ENCODE data around the gene CEMIP. TPM values are rescaled to one million over a fixed set of nuclear protein-coding genes. Genes with fewer than 3 reads are reported as not detected.
A peak's percentile ranks its signal among the peaks of the same experiment; 100 is the strongest.
"Not testable (repeated sequence)": the region's sequence is repeated elsewhere in the genome, so short reads cannot be mapped to it uniquely, and the experiment has no call there.

The CEMIP gene
- total RNA-seq, 1 donor from 2014 or later = not detected

DNA sequence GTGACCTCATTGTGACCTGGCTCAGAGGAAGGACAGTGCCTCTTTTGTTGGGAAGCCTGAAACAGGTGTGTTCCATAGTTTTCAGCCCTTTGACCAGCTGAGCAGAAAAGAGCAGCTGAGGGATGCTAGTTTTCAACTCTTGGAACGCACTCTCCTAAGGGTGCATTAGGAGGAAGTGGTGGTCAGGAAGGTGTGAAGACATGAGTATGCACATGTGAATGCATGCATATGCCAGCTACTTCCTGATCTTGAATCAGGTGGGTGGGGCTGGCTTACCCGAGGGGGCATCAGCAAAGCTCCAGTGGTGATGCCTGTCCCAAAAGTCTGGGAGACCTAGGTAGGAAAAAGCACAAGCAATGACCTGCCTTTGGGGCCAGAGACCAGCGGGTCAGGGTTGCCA, 23.3 kb upstream of the CEMIP start:
- DNase-seq (no peak), ATAC-seq (no peak)
- intact Hi-C loops (cut with micrococcal nuclease) = no loop called here

DNA sequence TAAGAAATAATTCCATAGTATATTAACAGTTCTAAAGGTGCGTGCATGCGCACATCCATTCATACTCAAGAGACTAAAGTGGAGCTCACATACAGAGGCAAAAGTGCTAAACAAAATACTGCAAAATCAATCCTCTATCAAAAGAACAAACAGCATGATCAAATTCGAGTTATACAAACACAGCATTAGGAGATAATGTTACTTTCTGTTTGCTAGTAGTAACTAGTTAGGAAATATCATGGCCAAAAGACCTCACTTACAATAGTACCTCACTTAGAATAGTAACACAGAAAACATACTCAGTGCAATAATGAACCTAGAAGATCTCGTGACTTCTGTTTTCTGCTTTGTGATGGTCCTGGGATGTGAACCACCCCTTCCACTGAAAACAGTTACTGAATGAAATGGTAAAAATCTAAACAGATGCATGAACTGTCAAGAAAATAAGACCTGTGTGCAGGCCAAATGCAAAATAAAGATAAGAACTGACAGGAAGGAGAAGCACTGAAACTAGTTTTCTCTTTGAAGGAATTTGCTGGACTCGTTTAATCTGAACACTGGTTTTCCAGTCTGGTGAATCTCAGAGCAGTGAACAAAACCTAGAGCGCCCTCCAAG, 20.9 kb upstream of the CEMIP start:
- ATAC-seq = no peak
- intact Hi-C loops (cut with micrococcal nuclease) = no loop called here
- no peak for DNase-seq

DNA sequence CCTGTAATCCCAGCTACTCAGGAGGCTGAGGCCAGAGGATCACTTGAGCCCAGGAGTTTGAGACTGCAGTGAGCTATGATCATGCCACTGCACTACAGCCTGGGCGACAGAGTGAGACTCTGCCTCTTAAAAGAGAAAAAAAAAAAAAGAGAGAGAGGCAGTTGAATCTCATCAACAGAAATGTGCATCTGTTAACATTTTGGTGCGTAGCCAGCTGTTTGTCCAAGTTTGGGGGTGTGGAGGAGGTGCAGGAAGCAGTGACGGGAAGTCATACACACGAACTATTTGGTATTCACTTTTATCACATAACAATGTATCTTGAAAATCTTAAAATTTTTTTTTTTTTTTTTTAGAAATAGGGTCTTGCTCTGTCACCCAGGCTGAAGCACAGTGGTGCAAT, 18.2 kb upstream of the CEMIP start:
- ATAC-seq (no peak), DNase-seq (no peak)
- intact Hi-C loops (cut with micrococcal nuclease) = no loop called here

DNA sequence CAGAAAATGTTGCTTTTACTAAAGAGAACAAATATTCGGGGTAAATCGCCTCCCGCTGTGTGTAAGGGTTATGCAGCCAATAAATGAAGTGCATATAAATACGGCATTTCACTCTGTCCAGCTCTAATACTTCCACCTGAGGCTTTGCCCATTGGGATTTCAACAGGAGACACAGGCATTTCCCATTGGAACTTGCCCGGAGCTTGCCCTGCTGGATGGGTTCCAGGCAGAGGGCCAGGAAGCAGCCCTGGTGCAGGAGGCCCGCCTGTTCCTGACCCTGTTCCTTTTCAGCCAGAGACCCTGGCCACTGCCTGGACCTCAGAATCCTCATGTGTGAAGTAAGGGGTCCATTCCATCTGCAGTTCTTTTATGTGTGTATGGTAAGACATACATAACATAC, 17.4 kb upstream of the CEMIP start:
- ATAC-seq = no peak
- no peak for DNase-seq
- intact Hi-C loops (cut with micrococcal nuclease) = no loop called here

DNA sequence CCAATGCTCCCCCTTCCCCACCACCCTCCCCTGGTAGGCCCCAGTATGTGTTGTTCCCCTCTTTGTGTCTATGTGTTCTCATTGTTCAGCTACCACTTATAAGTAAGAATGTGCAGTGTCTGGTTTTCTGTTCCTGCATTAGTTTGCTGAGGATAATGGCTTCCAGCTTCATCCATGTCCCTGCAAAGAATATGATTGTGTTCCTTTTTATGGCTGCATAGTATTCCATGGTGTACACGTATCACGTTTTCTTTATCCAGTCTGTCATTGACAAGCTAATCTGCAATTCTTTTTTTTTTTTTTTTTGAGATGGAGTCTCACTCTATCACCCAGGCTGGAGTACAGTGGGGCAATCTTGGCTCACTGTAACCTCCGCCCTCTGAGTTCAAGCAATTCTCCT, 15.9 kb upstream of the CEMIP start:
- intact Hi-C loops (cut with micrococcal nuclease); ATAC-seq; DNase-seq: not testable (repeated sequence)

DNA sequence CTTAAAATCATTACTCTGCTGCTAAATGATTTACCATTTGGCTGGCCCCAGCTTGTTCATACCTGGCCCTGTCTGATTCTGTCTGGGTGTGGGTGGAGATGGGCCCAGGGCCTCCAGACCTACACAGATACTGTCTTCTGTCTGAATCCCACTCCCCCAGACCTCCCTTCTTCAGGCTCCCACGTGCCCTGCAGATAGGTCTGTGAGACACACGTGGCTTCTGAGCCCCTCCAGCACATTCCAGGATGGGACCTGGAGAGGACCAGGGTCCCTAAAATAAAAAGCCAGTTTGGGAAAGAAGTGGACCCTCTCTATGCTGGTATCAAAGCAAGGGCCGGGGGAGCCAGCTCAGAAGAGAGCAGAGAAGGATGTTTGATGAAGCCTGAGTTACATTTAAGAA, 14.6 kb upstream of the CEMIP start:
- no peak for DNase-seq
- intact Hi-C loops (cut with micrococcal nuclease) = no loop called here
- ATAC-seq = no peak

DNA sequence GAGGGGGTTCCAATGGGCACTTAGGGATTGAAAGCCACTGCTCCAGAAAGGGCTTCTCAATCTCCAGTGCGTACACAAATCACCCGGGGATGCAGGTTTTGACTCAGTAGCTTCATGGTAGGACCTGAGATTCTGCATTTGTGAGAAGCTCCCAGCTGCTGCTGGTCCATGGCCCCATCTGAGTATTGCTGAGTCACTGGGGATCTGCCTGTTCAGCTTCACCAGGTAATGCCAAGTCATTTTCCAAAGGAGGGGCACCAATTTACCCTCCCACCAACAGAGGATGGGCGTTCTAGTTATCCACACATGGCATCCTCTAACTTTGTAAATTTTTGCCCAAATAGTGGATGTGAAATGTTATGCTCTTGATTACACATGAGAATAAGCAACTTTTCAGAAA, 12.9 kb upstream of the CEMIP start:
- no peak for ATAC-seq
- no peak for DNase-seq
- intact Hi-C loops (cut with micrococcal nuclease) = no loop called here

DNA sequence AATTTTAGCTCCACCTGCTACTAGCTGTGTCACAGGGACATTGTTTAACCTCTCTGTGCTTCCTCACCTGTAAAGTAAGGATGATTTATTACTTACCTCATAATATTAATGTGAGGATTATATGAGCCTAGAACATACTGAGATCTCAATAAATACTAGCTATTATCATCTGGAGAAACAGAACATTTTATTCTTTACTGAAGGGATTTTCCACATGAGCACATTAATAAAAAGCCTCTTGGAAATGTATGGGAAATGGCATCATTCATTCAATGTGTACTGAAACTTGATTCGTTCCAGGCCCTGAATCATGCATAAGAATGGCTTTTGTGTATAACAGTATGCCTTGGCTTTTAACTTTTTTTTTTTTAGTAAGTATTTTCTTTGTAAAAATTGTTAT, 11.0 kb upstream of the CEMIP start:
- ATAC-seq (no peak), DNase-seq (no peak)
- intact Hi-C loops (cut with micrococcal nuclease) = no loop called here

DNA sequence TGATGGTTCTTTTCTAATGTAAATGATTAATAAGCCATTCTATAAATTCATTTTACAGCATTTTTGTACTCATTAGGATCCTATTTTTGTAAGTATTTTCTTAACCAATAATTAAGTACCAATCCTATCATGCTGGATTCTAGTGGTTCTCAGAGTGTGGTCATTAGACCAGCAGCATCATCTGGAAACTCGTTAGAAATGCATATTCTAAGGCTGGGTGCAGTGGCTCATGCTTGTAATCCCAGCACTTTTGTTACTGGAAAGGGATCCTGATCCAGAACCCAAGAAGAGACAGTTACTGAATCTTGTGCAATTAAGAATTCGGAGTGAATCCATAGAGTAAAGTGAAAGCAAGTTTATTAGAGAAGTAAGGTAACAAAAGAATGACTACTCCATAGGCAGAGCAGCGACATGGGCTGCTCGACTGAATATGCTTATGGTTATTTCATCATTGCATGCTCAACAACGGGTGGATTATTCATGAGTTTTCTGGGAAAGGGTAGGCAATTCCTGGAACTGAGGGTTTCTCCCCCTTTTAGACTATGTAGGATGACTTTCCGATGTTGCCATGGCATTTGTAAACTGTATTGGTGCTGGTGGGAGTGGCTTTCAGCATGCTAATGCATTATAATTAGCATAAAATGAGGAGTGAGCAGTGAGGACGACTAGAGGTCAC, 9.9 kb upstream of the CEMIP start:
- ATAC-seq = no peak
- intact Hi-C loops (cut with micrococcal nuclease) = no loop called here
- DNase-seq = no peak

DNA sequence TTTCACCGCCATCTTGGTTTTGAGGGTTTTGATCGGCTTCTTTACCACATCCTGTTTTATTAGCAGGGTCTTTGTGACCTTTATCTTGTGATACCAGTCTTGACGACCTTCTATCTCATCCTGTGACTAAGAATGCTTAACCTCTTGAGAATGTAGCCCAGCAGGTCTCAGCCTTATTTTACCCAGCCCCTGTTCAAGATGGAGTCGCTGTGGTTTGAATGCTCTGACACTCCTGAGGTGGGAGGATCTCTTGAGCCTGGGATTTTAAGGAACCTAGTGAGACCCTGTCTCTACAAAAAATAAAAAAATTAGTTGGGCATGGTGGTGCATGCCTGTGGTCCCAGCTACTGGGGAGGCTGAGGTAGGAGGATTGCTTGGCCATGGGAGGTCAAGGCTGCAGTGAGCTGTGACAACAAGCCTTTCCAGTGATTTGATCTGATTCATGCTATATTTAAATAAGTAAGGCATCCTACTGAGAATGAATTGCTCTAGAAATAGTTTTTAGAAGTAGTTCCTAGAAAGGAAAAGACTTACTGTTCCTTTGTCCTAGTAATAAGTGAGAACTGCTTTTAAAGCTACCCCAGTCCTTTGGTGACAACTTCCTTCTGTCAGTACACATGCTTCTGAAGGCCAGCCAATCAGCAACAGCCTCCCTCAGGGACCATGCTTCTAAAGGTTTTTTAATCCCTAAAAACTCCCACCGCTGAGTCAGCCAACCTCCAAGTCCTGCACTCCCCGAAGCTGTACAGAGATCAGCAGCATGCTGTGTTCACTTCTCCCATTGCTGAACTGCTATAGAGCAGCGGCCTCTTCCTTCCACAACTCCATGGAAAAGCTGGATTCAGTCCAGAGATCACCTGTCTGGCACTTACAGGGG, 9.1 kb upstream of the CEMIP start:
- intact Hi-C loops (cut with micrococcal nuclease) = loop anchor here (10.0 kb wide), 2 partner anchors 155 to 205 kb away; no protein-coding TSS in a partner anchor
- ATAC-seq = no peak
- no peak for DNase-seq

DNA sequence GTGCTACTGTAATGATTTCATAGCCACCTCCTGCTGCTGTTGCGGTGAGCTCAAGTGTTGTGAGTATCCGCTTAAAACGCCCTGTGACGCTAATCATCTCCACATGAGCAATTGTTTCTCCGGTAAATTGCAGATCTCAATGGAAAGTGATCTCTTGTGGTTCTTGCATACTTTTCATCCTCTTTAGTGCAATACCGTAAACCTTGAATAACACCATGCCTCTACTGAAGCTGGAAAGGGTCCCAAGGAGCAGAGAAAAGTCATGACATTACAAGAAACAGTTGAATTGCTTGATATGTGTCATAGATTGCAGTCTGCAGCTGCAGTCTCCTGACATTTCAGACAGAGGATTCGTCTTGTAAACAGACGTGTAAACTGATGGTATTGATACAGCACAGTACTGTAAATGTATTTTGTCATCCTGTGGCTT, 6.0 kb upstream of the CEMIP start:
- intact Hi-C loops (cut with micrococcal nuclease) = loop anchor here (10.0 kb wide), 2 partner anchors 158 to 208 kb away; no protein-coding TSS in a partner anchor
- no peak for ATAC-seq
- no peak for DNase-seq

DNA sequence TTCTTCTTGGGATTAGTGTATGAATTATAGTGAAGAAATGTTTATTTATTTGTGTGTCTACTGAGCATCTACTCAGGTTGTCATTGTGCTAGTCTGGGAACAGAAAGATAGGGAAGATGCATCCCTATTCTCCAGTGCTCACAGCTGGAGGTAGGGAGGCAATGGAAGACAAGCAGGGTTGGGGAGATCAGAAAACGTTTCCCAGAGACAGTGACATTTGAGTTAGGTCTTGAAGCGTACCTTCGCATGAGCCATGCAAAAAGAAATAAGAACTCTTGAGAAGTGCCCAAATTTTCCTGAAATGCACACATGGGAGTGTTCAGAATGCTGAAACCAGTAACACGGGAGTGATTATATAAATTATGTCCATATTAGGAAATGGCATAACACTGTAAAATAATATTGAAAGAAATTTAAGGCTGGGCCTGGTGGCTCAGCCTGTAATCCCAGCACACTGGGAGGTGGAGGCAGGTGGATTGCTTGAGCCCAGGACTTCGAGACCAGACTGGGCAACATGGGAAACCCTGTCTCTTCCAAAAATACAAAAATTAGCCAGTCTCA, 5.3 kb upstream of the CEMIP start:
- intact Hi-C loops (cut with micrococcal nuclease) = loop anchor here (10.0 kb wide), 2 partner anchors 159 to 209 kb away; no protein-coding TSS in a partner anchor
- DNase-seq (no peak), ATAC-seq (no peak)

DNA sequence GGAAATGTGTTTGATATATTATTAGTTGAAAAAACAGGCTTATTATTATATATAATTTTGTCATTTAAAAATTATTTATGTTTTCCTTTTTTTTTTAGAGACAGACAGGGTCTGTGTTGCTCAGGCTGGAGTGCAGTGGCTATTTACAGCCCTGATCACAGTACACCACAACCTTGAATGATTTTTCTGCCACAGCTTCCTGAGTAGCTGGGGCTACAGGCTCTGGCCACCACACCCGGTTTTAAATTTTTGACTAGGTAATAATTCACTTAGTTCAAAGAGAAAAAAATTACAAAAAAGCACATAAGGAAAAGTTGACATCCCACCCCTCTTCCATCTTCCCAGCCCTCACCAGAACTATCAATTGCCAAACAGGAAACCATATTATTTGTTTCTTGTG, 4.7 kb upstream of the CEMIP start:
- ATAC-seq (no peak), DNase-seq (no peak)
- intact Hi-C loops (cut with micrococcal nuclease) = loop anchor here (10.0 kb wide), 2 partner anchors 160 to 210 kb away; no protein-coding TSS in a partner anchor

DNA sequence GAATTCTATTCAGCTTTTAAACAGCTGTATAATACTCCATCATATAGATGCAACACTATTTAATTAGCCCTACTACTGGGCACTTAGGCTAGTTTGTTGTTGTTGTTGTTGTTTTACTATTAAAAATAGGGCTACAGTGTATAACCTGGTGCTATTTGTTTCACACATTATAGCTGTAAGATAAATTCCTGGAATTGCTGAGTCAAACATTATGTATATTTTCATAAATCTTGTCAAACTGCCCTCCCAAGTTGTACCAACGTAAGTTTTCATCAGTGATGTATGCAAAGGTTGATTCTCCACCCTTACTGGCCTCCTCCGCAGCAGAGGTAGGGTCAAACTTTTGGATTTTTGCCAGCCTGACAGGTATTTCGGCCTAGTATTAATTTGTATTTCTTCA, 3.8 kb upstream of the CEMIP start:
- DNase-seq (no peak), ATAC-seq (no peak)
- intact Hi-C loops (cut with micrococcal nuclease) = loop anchor here (10.0 kb wide), 2 partner anchors 161 to 211 kb away; no protein-coding TSS in a partner anchor

DNA sequence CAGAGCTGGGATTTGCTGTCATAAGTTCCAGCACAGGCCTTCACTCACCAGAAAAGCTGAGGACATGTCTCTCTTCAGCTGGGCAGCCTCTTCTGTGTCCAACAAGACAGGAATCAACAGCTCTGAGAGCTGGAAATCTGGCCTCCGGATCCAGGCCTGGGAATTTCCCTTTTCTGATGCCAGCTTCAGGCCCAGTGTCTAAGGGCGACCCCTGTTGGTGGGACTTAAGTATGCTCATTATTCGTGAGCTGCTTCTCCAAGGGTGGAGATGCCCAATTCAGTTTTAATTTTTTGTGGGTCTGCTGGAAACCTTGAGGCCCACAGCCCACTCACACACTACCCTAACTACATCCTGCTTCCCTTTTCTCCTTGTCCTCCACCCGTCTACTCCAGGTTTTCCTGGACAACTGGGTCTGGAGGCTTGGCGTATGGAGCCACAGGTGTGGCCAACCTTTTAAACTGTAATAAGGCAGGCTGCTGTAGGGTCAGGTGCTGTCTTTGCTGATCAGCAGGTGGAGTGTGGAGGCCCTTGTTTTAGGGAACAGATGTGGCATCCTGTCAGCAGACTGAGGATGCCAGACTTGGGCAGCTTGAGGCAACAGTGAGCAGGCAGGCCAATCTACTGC, 2.6 kb upstream of the CEMIP start:
- DNase-seq = peak; percentile 53
- ATAC-seq = peak; percentile 50
- intact Hi-C loops (cut with micrococcal nuclease) = loop anchor here (2.0 to 10.0 kb wide), 3 partner anchors 162 to 322 kb away; no protein-coding TSS in a partner anchor

DNA sequence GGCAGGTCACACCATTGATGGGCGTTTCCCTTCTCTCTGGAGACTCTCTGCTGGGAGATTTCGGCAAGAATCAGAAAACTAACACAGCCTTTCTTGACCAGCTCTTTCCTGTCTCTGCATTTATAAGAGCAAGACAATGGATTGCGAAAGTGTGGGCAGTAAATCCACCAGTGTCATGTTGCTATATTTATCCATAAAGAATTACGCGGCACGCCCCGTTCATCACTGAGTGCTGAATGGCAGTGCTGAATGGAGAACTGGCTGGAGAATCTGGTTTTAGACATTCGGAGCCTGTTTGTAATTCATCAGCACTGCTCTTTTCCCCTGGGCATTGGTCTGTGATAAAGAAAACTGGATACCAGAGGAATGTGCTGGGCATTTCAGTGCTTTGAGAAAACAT, 2.0 kb upstream of the CEMIP start:
- peak; percentile 52 for DNase-seq
- ATAC-seq = peak; percentile 67
- intact Hi-C loops (cut with micrococcal nuclease) = loop anchor here (2.0 to 10.0 kb wide), 3 partner anchors 162 to 322 kb away; no protein-coding TSS in a partner anchor

DNA sequence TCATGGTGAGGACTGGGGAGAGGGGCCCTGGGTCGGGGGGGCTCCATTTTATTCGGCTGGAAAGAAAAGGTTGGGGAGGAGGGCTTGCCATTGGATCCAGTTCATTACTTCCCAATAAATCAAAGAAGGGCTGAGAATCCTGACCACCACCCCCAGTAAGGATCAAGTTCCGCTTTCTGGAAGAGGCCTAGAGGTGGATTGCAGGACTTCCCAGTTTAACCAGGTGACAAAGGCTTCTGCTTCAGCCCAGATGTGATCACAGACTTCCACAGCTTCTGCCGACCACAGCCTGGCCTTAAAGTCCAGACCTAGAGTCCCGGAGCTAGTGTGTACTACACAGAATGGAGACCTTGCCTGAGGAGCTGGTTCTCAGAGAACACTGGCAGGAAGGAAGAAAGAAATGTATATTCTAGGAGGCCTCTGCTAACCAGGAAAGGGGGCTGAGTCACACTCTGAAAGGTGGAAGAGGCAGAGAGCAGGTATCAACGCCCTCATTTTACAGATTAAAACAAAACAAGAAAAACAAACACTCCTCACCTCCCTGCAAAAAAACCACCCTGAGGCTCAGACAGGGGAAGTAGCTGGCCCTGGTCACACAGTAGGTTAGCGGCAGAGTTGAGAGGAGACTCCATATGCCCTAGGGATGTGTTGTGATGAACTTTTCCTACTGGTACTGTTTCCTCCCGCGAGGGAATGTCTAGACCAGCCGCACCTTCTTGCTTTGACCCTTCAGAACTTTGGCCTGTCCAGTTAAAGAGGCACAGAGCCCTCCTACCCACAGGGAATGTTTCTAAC, 1.1 kb upstream of the CEMIP start:
- DNase-seq = no peak
- no peak for ATAC-seq
- intact Hi-C loops (cut with micrococcal nuclease) = loop anchor here (2.0 to 10.0 kb wide), 3 partner anchors 163 to 323 kb away; no protein-coding TSS in a partner anchor

DNA sequence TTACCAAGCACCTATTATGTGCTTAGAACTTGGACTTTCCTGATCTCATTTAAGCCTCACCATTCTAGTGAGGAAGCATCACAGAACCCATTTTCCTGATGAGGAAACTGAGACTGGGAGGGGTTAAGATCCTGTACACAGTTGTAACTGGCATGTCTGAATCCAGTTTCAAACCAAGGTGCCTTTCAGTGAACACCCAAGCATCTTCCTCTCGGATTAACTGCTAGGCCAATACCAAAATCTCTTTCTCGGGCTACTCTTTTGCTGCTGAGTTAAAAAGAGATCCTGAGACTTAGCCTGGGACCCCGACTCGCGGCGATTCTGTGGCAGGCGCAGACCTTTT, 578 bp upstream of the CEMIP start:
- ATAC-seq (no peak), DNase-seq (no peak)
- intact Hi-C loops (cut with micrococcal nuclease) = loop anchor here (10.0 kb wide), 2 partner anchors 164 to 214 kb away; no protein-coding TSS in a partner anchor

Measured in left ventricle myocardium superior (tissue), 1 donor.